Endodermal cell (in vitro differentiated cells): ENCODE data around the gene AMPD3. TPM values are rescaled to one million over a fixed set of nuclear protein-coding genes. Genes with fewer than 3 reads are reported as not detected.
A peak's percentile ranks its signal among the peaks of the same experiment; 100 is the strongest.

ENCODE experiments used
- DNase-seq: peaks from one replicate; pipeline ENCODE4 v3.0.0-alpha.2; 2017
- H3K27ac ChIP-seq: 2 replicates; pipeline ENCODE4 v1.5.1; 2013; ENCODE audit warnings: mild to moderate bottlenecking, low read depth, low read length, moderate library complexity
- H3K27me3 ChIP-seq: 2 replicates; pipeline ENCODE4 v1.6.1; 2013; ENCODE audit warnings: mild to moderate bottlenecking, low read length, moderate library complexity; ENCODE audit not compliant: insufficient read depth, control insufficient read depth, poor library complexity, severe bottlenecking
- H3K36me3 ChIP-seq: 2 replicates; pipeline ENCODE4 v1.7.0; 2013; ENCODE audit warnings: mild to moderate bottlenecking, low read length, moderate library complexity; ENCODE audit not compliant: control insufficient read depth, insufficient read depth
- H3K4me1 ChIP-seq: one replicate; pipeline ENCODE4 v1.7.0; 2013; ENCODE audit warnings: low read length; ENCODE audit not compliant: control insufficient read depth, insufficient read depth
- H3K4me3 ChIP-seq: 2 replicates; pipeline ENCODE4 v1.5.1; 2013; ENCODE audit warnings: mild to moderate bottlenecking, low read length, moderate library complexity
- H3K9ac ChIP-seq: 2 replicates; pipeline ENCODE4 v1.6.1; 2013; ENCODE audit warnings: mild to moderate bottlenecking, low read length, moderate library complexity; ENCODE audit not compliant: poor library complexity, severe bottlenecking; ENCODE audit errors: extremely low read depth
- H3K9me3 ChIP-seq: 2 replicates; pipeline ENCODE4 v1.6.1; 2013; ENCODE audit warnings: mild to moderate bottlenecking, low read length, moderate library complexity; ENCODE audit not compliant: control insufficient read depth
- H3K27ac Mint-ChIP-seq: 2 replicates; pipeline ENCODE4 v1.8.0; 2020; ENCODE audit warnings: mixed read lengths
- H3K27me3 Mint-ChIP-seq: 2 replicates; pipeline ENCODE4 v1.8.0; 2021; ENCODE audit warnings: mild to moderate bottlenecking, mixed read lengths; ENCODE audit not compliant: insufficient read depth
- H3K36me3 Mint-ChIP-seq: 2 replicates; pipeline ENCODE4 v1.8.0; 2020; ENCODE audit warnings: low read depth, mixed read lengths
- H3K4me1 Mint-ChIP-seq: 2 replicates; pipeline ENCODE4 v1.8.0; 2020; ENCODE audit warnings: mixed read lengths
- H3K4me3 Mint-ChIP-seq: 2 replicates; pipeline ENCODE4 v1.8.0; 2020; ENCODE audit warnings: mild to moderate bottlenecking, moderate library complexity, mixed read lengths
- H3K9me3 Mint-ChIP-seq: 2 replicates; pipeline ENCODE4 v1.8.0; 2020; ENCODE audit warnings: mild to moderate bottlenecking, mixed read lengths
- CTCF ChIP-seq: fragments of 200-600 bp; sonication (generic); conservative IDR thresholded peaks from 2 replicates; pipeline ENCODE4 v1.5.0; 2021; ENCODE audit warnings: antibody characterized with exemption, mild to moderate bottlenecking
- WGBS, 2 experiments: methylation state at CpG; one replicate each; pipeline versions ENCODE4 v1.1.5 to v1.1.7; 2013; ENCODE audit warnings: missing lambda C conversion rate in 2 of 2, mixed read lengths in 1 of 2; ENCODE audit not compliant: insufficient coverage in 1 of 2, insufficient read length in 1 of 2; 5-methylcytosine and 5-hydroxymethylcytosine counted together
- total RNA-seq, 2 donors: library from RNA; stranded (reverse); fragmentation: NEBNext Ultra II Directional in 1 of 2; extraction: Animal tissue kit (Norgen Biotek cat#: 25700) in 1 of 2; gene quantifications; 2 replicates in 1 of 2; 3 replicates in 1 of 2; pipeline ENCODE4 v1.2.1, GENCODE V29; 2021

AMPD3 gene
- total RNA-seq, 2 donors from 2014 or later = 7.1 to 7.9 TPM

GRCh38 chr11:10490398-10491241 lies 35.6 kb downstream of the AMPD3 start:
- H3K9ac ChIP-seq = no peak overlapping the region
- H3K27ac Mint-ChIP-seq = no peak overlapping the region
- no peak overlapping the region for H3K27ac ChIP-seq

GRCh38 chr11:10492084-10492483 lies 37.0 kb downstream of the AMPD3 start:
- peaks cover 20% of the 10 kb centered on the region for H3K4me1 Mint-ChIP-seq
- H3K9me3 ChIP-seq = no peaks in the 10 kb centered on the region
- H3K27ac Mint-ChIP-seq = no peak overlapping the region
- H3K4me3 Mint-ChIP-seq = no peak overlapping the region
- 94 to 100% methylated on average over 2 of the region's 2 CpGs for WGBS, 2 experiments
- no peak overlapping the region for H3K27ac ChIP-seq
- H3K36me3 ChIP-seq = no peaks in the 10 kb centered on the region
- H3K36me3 Mint-ChIP-seq = peaks cover 24% of the 10 kb centered on the region
- H3K27me3 ChIP-seq = no peaks in the 10 kb centered on the region
- no peak overlapping the region for H3K4me3 ChIP-seq
- H3K27me3 Mint-ChIP-seq = no peaks in the 10 kb centered on the region
- no peak for TF ChIP-seq CTCF
- H3K4me1 ChIP-seq = no peaks in the 10 kb centered on the region
- no peak overlapping the region for H3K9ac ChIP-seq
- peak; percentile 16 for DNase-seq
- H3K9me3 Mint-ChIP-seq = peaks cover 2% of the 10 kb centered on the region

More at GRCh38 chr11:10490398-10491241, 35.6 kb downstream of the AMPD3 start:
- 68 to 78% methylated on average over 9 to 13 of the region's 13 CpGs for WGBS, 2 experiments
- Histone ChIP-seq H3K4me1 (no peaks in the 10 kb centered on the region), H3K27me3 (no peaks in the 10 kb centered on the region), H3K9me3 (no peaks in the 10 kb centered on the region), H3K4me3 (no peak overlapping the region), H3K36me3 (no peaks in the 10 kb centered on the region)
- peak; percentile 57 for DNase-seq
- peaks cover 21% of the 10 kb centered on the region for H3K4me1 Mint-ChIP-seq
- H3K9me3 Mint-ChIP-seq = peaks cover 2% of the 10 kb centered on the region
- TF ChIP-seq CTCF = no peak
- peaks cover 24% of the 10 kb centered on the region for H3K36me3 Mint-ChIP-seq
- no peak overlapping the region for H3K4me3 Mint-ChIP-seq
- H3K27me3 Mint-ChIP-seq = no peaks in the 10 kb centered on the region

GRCh38 chr11:10493041-10493663 lies 38.1 kb downstream of the AMPD3 start:
- Histone ChIP-seq H3K4me3 (no peak overlapping the region), H3K9me3 (no peaks in the 10 kb centered on the region), H3K36me3 (no peaks in the 10 kb centered on the region), H3K9ac (no peak overlapping the region), H3K27ac (no peak overlapping the region), H3K27me3 (no peaks in the 10 kb centered on the region), H3K4me1 (no peaks in the 10 kb centered on the region)
- no peaks in the 10 kb centered on the region for H3K27me3 Mint-ChIP-seq
- peak; percentile 25 for DNase-seq
- H3K36me3 Mint-ChIP-seq = peaks cover 27% of the 10 kb centered on the region
- H3K9me3 Mint-ChIP-seq = peaks cover 2% of the 10 kb centered on the region
- TF ChIP-seq CTCF = no peak
- no peak overlapping the region for H3K27ac Mint-ChIP-seq
- no peak overlapping the region for H3K4me3 Mint-ChIP-seq
- 88 to 94% methylated on average over 11 to 18 of the region's 18 CpGs for WGBS, 2 experiments
- H3K4me1 Mint-ChIP-seq = peaks cover 16% of the 10 kb centered on the region
